SK-N-SH (cell line): ENCODE measurements around the gene CTSF. TPM values are rescaled to one million over a fixed set of nuclear protein-coding genes. Genes with fewer than 3 reads are reported as not detected.

Experiments used
- CTCF ChIA-PET: fragments of 300-600, 350-600 bp; formaldehyde crosslinking; extraction: SDS; loops from one replicate; lab custom pipeline; 2021; lab: Yijun Ruan, JAX
- POLR2A ChIA-PET: fragments of 350-600 bp; sonication (Branson Sonifier 250); formaldehyde crosslinking; extraction: SDS; loops from one replicate; lab custom pipeline; 2020; ENCODE audit warnings: antibody characterized with exemption, inconsistent platforms; lab: Yijun Ruan, JAX
- DNase-seq: peaks from one replicate; pipeline ENCODE4 v3.0.0; 2012
- H2AFZ ChIP-seq: fragments of 200-600 bp; sonication (generic); 2 replicates; pipeline ENCODE4 v1.8.1; 2016; ENCODE audit warnings: antibody characterized with exemption, mild to moderate bottlenecking, low read depth
- H3F3A ChIP-seq: fragments of 200-600 bp; sonication (generic); replicated peaks from 2 replicates; pipeline ENCODE3; 2016; ENCODE audit warnings: antibody characterized with exemption, mild to moderate bottlenecking; ENCODE audit not compliant: insufficient read depth
- H3K27ac ChIP-seq, 2 experiments: fragments of 200-500 bp in 1 of 2; fragments of 200-600 bp in 1 of 2; sonication (Bioruptor generic) in 1 of 2; sonication (generic), shearing (Covaris generic) in 1 of 2; 2 replicates each; pipeline versions ENCODE4 v1.5.1 to v1.6.1; 2014 to 2016; ENCODE audit warnings: low read depth in 2 of 2, inconsistent platforms in 1 of 2, low read length in 1 of 2, mild to moderate bottlenecking in 1 of 2, mixed read lengths in 1 of 2
- H3K27me3 ChIP-seq: fragments of 200-600 bp; sonication (generic), shearing (Covaris generic); 2 replicates; pipeline ENCODE4 v1.6.1; 2016; ENCODE audit warnings: mixed run types; ENCODE audit not compliant: insufficient read depth
- H3K36me3 ChIP-seq, 2 experiments: fragments of 200-500 bp in 1 of 2; fragments of 200-600 bp in 1 of 2; sonication (Bioruptor generic) in 1 of 2; sonication (generic) in 1 of 2; replicated peaks in 1 of 2; 2 replicates each; pipeline versions ENCODE3 to v1.5.1; 2014 to 2016; ENCODE audit warnings: low read length in 1 of 2, mild to moderate bottlenecking in 1 of 2; ENCODE audit not compliant: insufficient read depth in 2 of 2, control insufficient read depth in 1 of 2
- H3K4me1 ChIP-seq, 2 experiments: fragments of 200-500 bp in 1 of 2; fragments of 200-600 bp in 1 of 2; sonication (Bioruptor generic) in 1 of 2; sonication (generic), shearing (Covaris generic) in 1 of 2; 2 replicates each; pipeline versions ENCODE4 v1.5.1 to v1.6.1; 2014 to 2016; ENCODE audit warnings: low read depth in 1 of 2, low read length in 1 of 2, mixed run types in 1 of 2; ENCODE audit not compliant: insufficient read depth in 2 of 2, control insufficient read depth in 1 of 2
- H3K4me2 ChIP-seq: fragments of 200-600 bp; sonication (generic), shearing (Covaris generic); 2 replicates; pipeline ENCODE4 v1.6.1; 2017; ENCODE audit warnings: mixed run types
- H3K4me3 ChIP-seq, 2 experiments: fragments of 200-500 bp in 1 of 2; fragments of 200-600 bp in 1 of 2; sonication (Bioruptor generic) in 1 of 2; sonication (generic), shearing (Covaris generic) in 1 of 2; 2 replicates each; pipeline versions ENCODE4 v1.5.1 to v1.8.1; 2014 to 2016; ENCODE audit warnings: low read depth in 2 of 2, inconsistent platforms in 1 of 2, low read length in 1 of 2, mild to moderate bottlenecking in 1 of 2, mixed read lengths in 1 of 2, moderate library complexity in 1 of 2
- H3K79me2 ChIP-seq: fragments of 200-600 bp; sonication (generic); 2 replicates; pipeline ENCODE4 v1.8.1; 2017; ENCODE audit warnings: mild to moderate bottlenecking; ENCODE audit not compliant: insufficient read depth
- H3K9ac ChIP-seq: fragments of 200-600 bp; sonication (generic); 2 replicates; pipeline ENCODE4 v1.6.1; 2017; ENCODE audit warnings: mixed run types
- H3K9me2 ChIP-seq: fragments of 200-600 bp; sonication (generic); 2 replicates; pipeline ENCODE4 v1.6.1; 2017; ENCODE audit warnings: mixed run types
- H3K9me3 ChIP-seq: fragments of 200-600 bp; sonication (generic); 2 replicates; pipeline ENCODE4 v1.6.1; 2017; ENCODE audit warnings: mixed run types, mild to moderate bottlenecking, moderate library complexity
- H4K20me1 ChIP-seq: fragments of 200-600 bp; sonication (generic); 2 replicates; pipeline ENCODE4 v1.6.1; 2017; ENCODE audit warnings: mild to moderate bottlenecking, mixed run types; ENCODE audit not compliant: insufficient read depth
- CHD2 ChIP-seq: fragments of 150-350 bp; IDR thresholded peaks from 2 replicates; pipeline ENCODE4 v1.6.1; 2018; ENCODE audit warnings: low read length; ENCODE audit not compliant: partially characterized antibody
- ELF1 ChIP-seq: IDR thresholded peaks from 2 replicates; pipeline ENCODE4 v1.4.0; 2012
- EP300 ChIP-seq, 2 experiments: IDR thresholded peaks; 2 replicates each; pipeline versions ENCODE4 v1.4.0 to v1.6.1; 2012; ENCODE audit warnings: borderline replicate concordance in 1 of 2, low read depth in 1 of 2, low read length in 1 of 2
- GATA2 ChIP-seq: sonication (generic); formaldehyde crosslinking; IDR thresholded peaks from 2 replicates; pipeline ENCODE4 v1.5.0; 2020; ENCODE audit warnings: mild to moderate bottlenecking, missing genetic modification reagents
- IRF3 ChIP-seq: fragments of 150-350 bp; IDR thresholded peaks from 2 replicates; pipeline ENCODE4 v1.6.1; 2016; ENCODE audit warnings: mild to moderate bottlenecking, low read depth, low read length
- MAX ChIP-seq: IDR thresholded peaks from 2 replicates; pipeline ENCODE4 v1.4.0; 2012; ENCODE audit warnings: low read depth
- MEF2A ChIP-seq: IDR thresholded peaks from 2 replicates; pipeline ENCODE4 v1.4.0; 2012; ENCODE audit warnings: low read depth, borderline replicate concordance
- MXI1 ChIP-seq: IDR thresholded peaks from 2 replicates; pipeline ENCODE4 v1.6.1; 2012; ENCODE audit warnings: mild to moderate bottlenecking, low read depth, low read length, improper control_type of control experiment
- NFIC ChIP-seq: IDR thresholded peaks from 2 replicates; pipeline ENCODE4 v1.4.0; 2012; ENCODE audit warnings: borderline replicate concordance
- NRF1 ChIP-seq: IDR thresholded peaks from 2 replicates; pipeline ENCODE4 v1.6.1; 2012; ENCODE audit warnings: low read depth, mild to moderate bottlenecking, low read length
- RAD21 ChIP-seq: IDR thresholded peaks from 2 replicates; pipeline ENCODE4 v1.6.1; 2012; ENCODE audit warnings: mild to moderate bottlenecking, low read length
- RCOR1 ChIP-seq: fragments of 150-350 bp; IDR thresholded peaks from 2 replicates; pipeline ENCODE4 v1.6.1; 2017; ENCODE audit warnings: antibody characterized with exemption, low read length
- RFX5 ChIP-seq: IDR thresholded peaks from 2 replicates; pipeline ENCODE4 v1.6.1; 2012; ENCODE audit warnings: mild to moderate bottlenecking, improper control_type of control experiment, low read length
- SIN3A ChIP-seq: IDR thresholded peaks from 2 replicates; pipeline ENCODE4 v1.6.1; 2012; ENCODE audit warnings: low read depth, mild to moderate bottlenecking, low read length, moderate library complexity, borderline replicate concordance
- TCF12 ChIP-seq: IDR thresholded peaks from 2 replicates; pipeline ENCODE4 v1.4.0; 2012
- WGBS: methylation state at CpG from one replicate; pipeline ENCODE4 v1.1.6; 2017; ENCODE audit warnings: low lambda C conversion rate; 5-methylcytosine and 5-hydroxymethylcytosine counted together
- polyA plus RNA-seq, 3 experiments: library from polyadenylated mRNA; depleted of rRNA; stranded (reverse); fragments of >200 nt; gene quantifications; 2 replicates each; pipeline ENCODE4 v1.2.3, GENCODE V29; 2012
- TF ChIP-seq, protein P1 (sequence below): IDR thresholded peaks from 2 replicates; pipeline ENCODE4; 2012

The CTSF gene
- polyA plus RNA-seq, 1 of the 3 experiments (the other 2 are of a cell fraction) = 57.2 TPM

GRCh38 chr11:66612458-66612857, 44.1 kb upstream of the CTSF start (continued):
- TF ChIP-seq IRF3 (no peak), RAD21 (no peak), NFIC (no peak), CHD2 (no peak), EP300 (IDR thresholded peaks at IDR 0.05; ENCODE audit: borderline replicate concordance in 1 of 2, low read depth in 1 of 2, low read length in 1 of 2) (no peak), NRF1 (no peak)

GRCh38 chr11:66609721-66610617, 41.6 kb upstream of the CTSF start:
- 75% methylated on average over 4 of the region's 4 CpGs for WGBS
- H3K9ac ChIP-seq = no peak overlapping the region
- no peaks in the 10 kb centered on the region for H3K9me2 ChIP-seq
- no peak overlapping the region for H3K4me3 ChIP-seq
- CTCF ChIA-PET = interaction anchor here (1.7 kb wide), 1 partner anchor 31 kb away, joined by 3 read pairs; no protein-coding TSS in a partner anchor
- no peaks in the 10 kb centered on the region for H3K4me1 ChIP-seq
- no peaks in the 10 kb centered on the region for H3K9me3 ChIP-seq
- H3K79me2 ChIP-seq = peaks cover 4% of the 10 kb centered on the region; the same call in 1 of the 2 replicates
- no peak for TF ChIP-seq RFX5
- no peak for TF ChIP-seq GATA2 (CRISPR knock-in tag)
- TF ChIP-seq RCOR1 = no peak
- TF ChIP-seq ELF1 = no peak
- no peak for TF ChIP-seq TCF12
- TF ChIP-seq SIN3A = no peak
- no peak for TF ChIP-seq MEF2A
- TF ChIP-seq, protein P1, sequence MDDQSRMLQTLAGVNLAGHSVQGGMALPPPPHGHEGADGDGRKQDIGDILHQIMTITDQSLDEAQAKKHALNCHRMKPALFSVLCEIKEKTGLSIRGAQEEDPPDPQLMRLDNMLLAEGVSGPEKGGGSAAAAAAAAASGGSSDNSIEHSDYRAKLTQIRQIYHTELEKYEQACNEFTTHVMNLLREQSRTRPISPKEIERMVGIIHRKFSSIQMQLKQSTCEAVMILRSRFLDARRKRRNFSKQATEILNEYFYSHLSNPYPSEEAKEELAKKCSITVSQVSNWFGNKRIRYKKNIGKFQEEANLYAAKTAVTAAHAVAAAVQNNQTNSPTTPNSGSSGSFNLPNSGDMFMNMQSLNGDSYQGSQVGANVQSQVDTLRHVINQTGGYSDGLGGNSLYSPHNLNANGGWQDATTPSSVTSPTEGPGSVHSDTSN = no peak
- no peak for TF ChIP-seq MAX
- TF ChIP-seq MXI1 = no peak
- no peak for TF ChIP-seq RAD21
- TF ChIP-seq, all 33 proteins: peak for 0
- no peak for DNase-seq
- peaks cover 0 to 10% of the 10 kb centered on the region in 2 experiments for H3K36me3 ChIP-seq
- no peak overlapping the region for H2AFZ ChIP-seq
- H3K4me2 ChIP-seq = no peak overlapping the region
- H4K20me1 ChIP-seq = no peaks in the 10 kb centered on the region
- peaks cover 2% of the 10 kb centered on the region for H3F3A ChIP-seq
- H3K27me3 ChIP-seq = no peaks in the 10 kb centered on the region
- POLR2A ChIA-PET = no interaction called here
- H3K27ac ChIP-seq = no peak overlapping the region
